SK-N-SH (cell line): Measurements from ENCODE around the gene FCHSD2.

Source experiments
- CTCF ChIP-seq: fragments of 200-600 bp; sonication (generic); IDR thresholded peaks from 2 replicates; pipeline ENCODE4 v1.6.1; 2017; ENCODE audit warnings: antibody characterized with exemption, mild to moderate bottlenecking, moderate library complexity
- FOSL2 ChIP-seq: IDR thresholded peaks from 2 replicates; pipeline ENCODE4 v1.4.0; 2012; ENCODE audit warnings: low read depth, mild to moderate bottlenecking, moderate library complexity, borderline replicate concordance
- MXI1 ChIP-seq: IDR thresholded peaks from 2 replicates; pipeline ENCODE4 v1.6.1; 2012; ENCODE audit warnings: mild to moderate bottlenecking, low read depth, low read length, improper control_type of control experiment
- RCOR1 ChIP-seq: fragments of 150-350 bp; IDR thresholded peaks from 2 replicates; pipeline ENCODE4 v1.6.1; 2017; ENCODE audit warnings: antibody characterized with exemption, low read length
- RFX5 ChIP-seq: IDR thresholded peaks from 2 replicates; pipeline ENCODE4 v1.6.1; 2012; ENCODE audit warnings: mild to moderate bottlenecking, improper control_type of control experiment, low read length
- SIN3A ChIP-seq: IDR thresholded peaks from 2 replicates; pipeline ENCODE4 v1.6.1; 2012; ENCODE audit warnings: low read depth, mild to moderate bottlenecking, low read length, moderate library complexity, borderline replicate concordance
- YY1 ChIP-seq: IDR thresholded peaks from 2 replicates; pipeline ENCODE4 v1.4.0; 2012; ENCODE audit warnings: low read depth, mild to moderate bottlenecking

- TF ChIP-seq SIN3A (no peak), RFX5 (no peak), MXI1 (no peak), CTCF (no peak), RCOR1 (no peak), FOSL2 (no peak), YY1 (no peak)
Measured at GRCh38 chr11:73019449-73019848, 122.7 kb downstream of the FCHSD2 start.
